ENCODE measurements around the gene IFNA14.
"Not testable (repeated sequence)": the region's sequence is repeated elsewhere in the genome, so short reads cannot be mapped to it uniquely, and the experiment has no call there.

IFNA14 gene

GRCh38 chr9:21213411-21214326 lies 26.1 kb downstream of the IFNA14 start:
- DNase-seq (ENCODE audit: low read depth in 3 of 3) = not testable (repeated sequence)

GRCh38 chr9:21212160-21212559 lies 27.6 kb downstream of the IFNA14 start:
- not testable (repeated sequence) for DNase-seq (ENCODE audit: low read depth in 3 of 3)

- DNase-seq (ENCODE audit: low read depth in 3 of 3) = not testable (repeated sequence)
Observed at GRCh38 chr9:21210782-21211181, 29.0 kb downstream of the IFNA14 start.

DNA sequence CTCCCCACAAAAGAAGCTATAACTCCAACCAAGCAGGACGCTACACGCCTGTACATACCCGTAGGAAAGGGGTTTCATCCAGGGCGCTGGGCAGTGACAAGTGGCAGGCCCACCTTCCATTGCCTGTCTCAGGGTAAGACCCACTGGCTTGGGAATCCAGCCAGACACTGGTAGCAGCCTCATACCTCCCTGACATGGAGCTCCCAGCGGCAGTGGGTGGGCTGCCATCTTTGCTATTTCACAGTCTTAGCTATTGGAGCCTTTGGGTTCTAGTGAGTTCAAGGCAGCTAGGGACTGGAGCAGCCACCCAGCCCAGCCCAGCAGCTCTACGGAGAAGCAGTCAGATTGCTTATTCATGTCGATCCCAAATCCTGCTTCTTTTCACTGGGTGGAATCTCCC lies 29.5 kb downstream of the IFNA14 start:
- DNase-seq (ENCODE audit: low read depth in 3 of 3) = no peak

DNA sequence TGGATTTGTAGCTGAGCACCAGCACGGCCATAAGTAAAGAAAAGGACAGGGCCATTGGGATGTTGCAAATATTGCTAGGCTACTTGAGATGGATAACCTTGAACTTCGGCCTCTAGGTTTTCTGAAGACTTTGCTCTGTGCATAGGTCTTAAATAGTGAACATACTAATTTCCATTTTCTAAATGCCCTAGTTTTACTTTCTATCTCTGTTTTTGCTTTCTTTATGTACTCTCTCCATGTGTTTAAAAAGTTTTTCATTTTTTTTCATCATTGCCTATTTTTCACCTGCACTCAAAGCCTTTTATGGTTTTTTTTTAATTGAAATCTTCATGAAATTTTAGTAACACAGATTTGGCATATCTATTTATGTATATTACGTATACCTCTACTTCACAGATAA lies 32.8 kb downstream of the IFNA14 start, which contains the start of gene IFNA10:
TSS of gene IFNA10 (minus strand) at position 101 of the 400 bp plus-strand sequence. CDS start at position 55, 46 bp downstream.
- DNase-seq (ENCODE audit: low read depth in 3 of 3) = not testable (repeated sequence)

GRCh38 chr9:21205204-21205603 lies 34.6 kb downstream of the IFNA14 start:
- no peak for DNase-seq (ENCODE audit: low read depth in 3 of 3)

- DNase-seq (ENCODE audit: low read depth in 3 of 3) = not testable (repeated sequence)
Observed at GRCh38 chr9:21202105-21202504, 37.7 kb downstream of the IFNA14 start, which contains the start of gene IFNA7. TSS of gene IFNA7 (minus strand) at chr9:21202205. CDS start at chr9:21202165, 40 bp downstream.

DNA sequence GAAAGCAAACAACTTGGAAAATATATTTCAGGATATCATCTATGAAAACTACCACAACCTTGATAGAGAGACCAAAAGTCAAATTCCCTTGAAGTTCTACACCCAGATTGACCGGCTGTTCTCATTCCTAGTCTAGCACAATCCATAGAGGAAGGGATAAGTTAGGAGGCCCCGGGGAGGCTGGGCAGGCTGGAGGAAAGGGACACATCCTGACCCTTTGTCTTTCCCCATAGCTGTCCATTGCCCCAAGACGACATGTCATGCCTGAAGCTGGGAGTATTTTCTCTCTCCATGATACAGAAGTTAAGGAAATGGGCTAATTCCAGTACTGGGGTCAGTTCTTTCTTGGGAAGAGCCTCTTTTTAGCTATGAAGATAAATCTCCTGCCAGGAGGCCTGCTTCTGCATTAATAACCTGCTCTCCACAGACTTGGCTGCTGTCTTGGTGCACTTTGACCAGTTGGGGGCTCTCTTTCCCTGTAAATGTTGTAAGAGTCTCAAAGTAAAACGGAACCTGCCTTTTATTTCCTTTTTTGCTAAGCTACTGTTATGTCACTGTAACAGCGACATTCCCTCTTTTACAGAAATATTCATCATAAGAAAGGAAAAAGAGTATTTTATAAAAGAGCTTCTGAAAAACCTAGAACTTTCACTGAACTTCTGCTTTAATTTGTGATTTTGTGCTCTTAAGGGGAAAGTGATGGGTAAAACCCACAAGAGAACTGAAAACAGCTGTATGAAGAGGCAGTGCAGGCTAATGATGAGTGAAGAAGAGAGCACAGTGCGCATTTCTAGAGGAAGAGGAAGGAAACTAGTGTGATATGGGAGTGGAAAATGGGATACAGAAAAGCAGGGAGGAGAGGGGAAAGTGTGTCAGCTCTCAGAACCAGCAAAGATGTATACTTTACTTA lies 44.7 kb downstream of the IFNA14 start:
- DNase-seq (ENCODE audit: low read depth in 3 of 3) = peak in 2 of 3 experiments; percentile 25 to 27
